ENCODE measurements around the gene ZNF234. TPM values are rescaled to one million over a fixed set of nuclear protein-coding genes. Genes with fewer than 3 reads are reported as not detected.
A peak's percentile ranks its signal among the peaks of the same experiment; 100 is the strongest.
"Not testable (repeated sequence)": the region's sequence is repeated elsewhere in the genome, so short reads cannot be mapped to it uniquely, and the experiment has no call there.

ZNF234 gene
- total RNA-seq, 4 donors from 2014 or later = 8.1 to 12.7 (median 11.3) TPM

GRCh38 chr19:44113784-44114390 is 27.5 kb upstream of the ZNF234 start:
- H3K4me1 ChIP-seq = peaks cover 13 to 18% of the 10 kb centered on the region in 2 donors
- H3K9me3 ChIP-seq = no peaks in the 10 kb centered on the region
- peak overlapping the region; percentile 36 to 55 (median 50) for H3K4me3 ChIP-seq (replicated peaks in 1 of 3)
- intact Hi-C loops (cut with DNase I) = loop anchor here (10.0 kb wide), 1 partner anchor 51 kb away; the partner anchor contains the start of gene ZNF226
- TF ChIP-seq POLR2A (IDR thresholded peaks at IDR 0.05) (no peak), CTCF (IDR thresholded peaks at IDR 0.05) (no peak)
- DNase-seq = peak; percentile 1 to 11
- H3K27me3 ChIP-seq = no peaks in the 10 kb centered on the region
- WGBS, 2 donors = 5 to 7% methylated on average over 16 to 18 of the region's 18 CpGs
- H3K27ac ChIP-seq = peak overlapping the region in 2 of 3 donors; percentile 25 to 54
- H3K36me3 ChIP-seq = peaks cover 9 to 18% of the 10 kb centered on the region in 2 donors

GRCh38 chr19:44121162-44121561 is 20.2 kb upstream of the ZNF234 start:
- H3K9me3 ChIP-seq; H3K27ac ChIP-seq; H3K4me3 ChIP-seq (replicated peaks in 1 of 3); H3K4me1 ChIP-seq; intact Hi-C loops (cut with DNase I); H3K27me3 ChIP-seq; DNase-seq: not testable (repeated sequence)
- WGBS, 2 donors = 94 to 97% methylated on average over 4 of the region's 4 CpGs
- peaks cover 39 to 57% of the 10 kb centered on the region in 2 donors for H3K36me3 ChIP-seq

GRCh38 chr19:44131955-44132354 is 9.4 kb upstream of the ZNF234 start:
- peaks cover 23 to 24% of the 10 kb centered on the region in 2 donors for H3K36me3 ChIP-seq
- no peaks in the 10 kb centered on the region for H3K27me3 ChIP-seq
- intact Hi-C loops (cut with DNase I) = no loop called here
- peaks cover 4% of the 10 kb centered on the region for H3K9me3 ChIP-seq
- WGBS, 2 donors = 90 to 92% methylated on average over 5 of the region's 5 CpGs
- no peak for DNase-seq
- H3K4me1 ChIP-seq = no peaks in the 10 kb centered on the region
- no peak overlapping the region for H3K4me3 ChIP-seq (replicated peaks in 1 of 3)
- TF ChIP-seq CTCF (IDR thresholded peaks at IDR 0.05) = no peak
- TF ChIP-seq POLR2A (IDR thresholded peaks at IDR 0.05) = no peak
- no peak overlapping the region for H3K27ac ChIP-seq

- no peak overlapping the region for H3K27ac ChIP-seq
Measured at GRCh38 chr19:44142059-44142433, 692 bp downstream of the ZNF234 start.

GRCh38 chr19:44149776-44150175 is 8.4 kb downstream of the ZNF234 start:
- peaks cover 60 to 70% of the 10 kb centered on the region in 2 donors for H3K36me3 ChIP-seq
- no peaks in the 10 kb centered on the region for H3K4me1 ChIP-seq
- H3K9me3 ChIP-seq = no peaks in the 10 kb centered on the region
- no peak overlapping the region for H3K27ac ChIP-seq
- no peaks in the 10 kb centered on the region for H3K27me3 ChIP-seq
- DNase-seq = no peak
- TF ChIP-seq POLR2A (IDR thresholded peaks at IDR 0.05) (no peak), CTCF (IDR thresholded peaks at IDR 0.05) (no peak)
- intact Hi-C loops (cut with DNase I) = no loop called here
- H3K4me3 ChIP-seq (replicated peaks in 1 of 3) = no peak overlapping the region
- WGBS, 2 donors = 94 to 100% methylated on average over 4 of the region's 4 CpGs

More at GRCh38 chr19:44142059-44142433, 692 bp downstream of the ZNF234 start:
- Histone ChIP-seq H3K36me3 (peaks cover 0 to under 1% of the 10 kb centered on the region in 2 donors), H3K4me1 (peaks cover 8 to 17% of the 10 kb centered on the region in 2 donors), H3K27me3 (no peaks in the 10 kb centered on the region), H3K9me3 (no peaks in the 10 kb centered on the region), H3K4me3 (replicated peaks in 1 of 3) (peak overlapping the region; percentile 80 to 97 (median 84))
- intact Hi-C loops (cut with DNase I) = no loop called here
- TF ChIP-seq POLR2A (IDR thresholded peaks at IDR 0.05) = no peak
- TF ChIP-seq CTCF (IDR thresholded peaks at IDR 0.05) = no peak
- 6 to 17% methylated on average over 13 of the region's 13 CpGs for WGBS, 2 donors
- DNase-seq = peak in 1 of 2 donors; percentile 3
